AG04449 (cell line): ENCODE results near the gene ACADVL.

Experiments
- CTCF ChIA-PET: fragments of 350-600 bp; formaldehyde crosslinking; extraction: SDS; loops from one replicate; lab custom pipeline; 2021; ENCODE audit warnings: antibody characterized with exemption; lab: Yijun Ruan, JAX
- POLR2A ChIA-PET: fragments of 400-600, 350-600 bp; formaldehyde crosslinking; extraction: SDS; loops from one replicate; lab custom pipeline; 2020; ENCODE audit warnings: antibody characterized with exemption, inconsistent platforms; lab: Yijun Ruan, JAX
- DNase-seq: peaks from one replicate; pipeline ENCODE4 v3.0.0-alpha.2; 2010; ENCODE audit warnings: low read depth, low spot score
- H3K4me3 ChIP-seq: 2 replicates; pipeline ENCODE4 v1.5.1; 2011; ENCODE audit warnings: low read depth, mild to moderate bottlenecking, control low read depth, low read length
- CTCF ChIP-seq: IDR thresholded peaks from one replicate; pipeline ENCODE4 v1.5.1; 2011; ENCODE audit warnings: mild to moderate bottlenecking, moderate library complexity, low read length, control low read depth, inconsistent platforms; ENCODE audit not compliant: insufficient read depth; ENCODE audit errors: missing control alignments

The ACADVL gene

DNA sequence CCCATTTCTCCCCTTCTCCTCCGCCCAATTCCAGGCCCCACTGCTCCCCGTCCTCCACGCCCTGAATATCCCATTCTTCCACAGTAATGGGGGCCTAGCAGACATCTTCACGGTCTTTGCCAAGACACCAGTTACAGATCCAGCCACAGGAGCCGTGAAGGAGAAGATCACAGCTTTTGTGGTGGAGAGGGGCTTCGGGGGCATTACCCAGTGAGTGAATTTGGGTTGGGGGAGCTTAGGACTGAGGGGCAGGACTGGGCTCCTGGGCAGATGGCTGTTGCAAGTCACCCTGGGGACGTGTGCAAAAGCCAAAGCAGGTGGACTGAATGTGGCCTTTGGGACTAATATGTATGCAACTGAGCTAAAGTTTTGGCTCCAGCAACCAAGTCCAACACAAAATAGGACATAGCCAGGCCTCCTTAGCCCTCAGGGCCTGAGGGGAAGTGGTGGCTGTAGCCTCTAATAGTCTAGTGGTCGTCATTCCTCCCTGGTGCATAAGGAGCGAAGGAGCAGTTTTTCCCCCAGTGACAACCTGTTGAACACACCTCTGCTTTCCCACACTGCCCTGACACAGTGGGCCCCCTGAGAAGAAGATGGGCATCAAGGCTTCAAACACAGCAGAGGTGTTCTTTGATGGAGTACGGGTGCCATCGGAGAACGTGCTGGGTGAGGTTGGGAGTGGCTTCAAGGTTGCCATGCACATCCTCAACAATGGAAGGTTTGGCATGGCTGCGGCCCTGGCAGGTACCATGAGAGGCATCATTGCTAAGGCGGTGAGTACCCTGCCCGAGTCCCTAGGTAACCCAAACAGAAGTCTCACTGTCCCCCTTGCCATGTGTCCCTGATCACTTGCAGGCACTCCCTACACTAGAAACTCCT lies 2.6 kb downstream of the ACADVL start:
- no peak for TF ChIP-seq CTCF
- DNase-seq = no peak
- H3K4me3 ChIP-seq = no peak overlapping the region
- ChIA-PET POLR2A (interaction anchor here (1.2 to 6.6 kb wide), 2 partner anchors 11 to 17 kb away, joined by 4 to 82 read pairs; partner anchors contain the start of genes DVL2 and PHF23), CTCF (interaction anchor here (1.1 to 4.6 kb wide), 4 partner anchors 8 to 177 kb away, joined by 4 to 37 read pairs (median 5); no protein-coding TSS in a partner anchor)

DNA sequence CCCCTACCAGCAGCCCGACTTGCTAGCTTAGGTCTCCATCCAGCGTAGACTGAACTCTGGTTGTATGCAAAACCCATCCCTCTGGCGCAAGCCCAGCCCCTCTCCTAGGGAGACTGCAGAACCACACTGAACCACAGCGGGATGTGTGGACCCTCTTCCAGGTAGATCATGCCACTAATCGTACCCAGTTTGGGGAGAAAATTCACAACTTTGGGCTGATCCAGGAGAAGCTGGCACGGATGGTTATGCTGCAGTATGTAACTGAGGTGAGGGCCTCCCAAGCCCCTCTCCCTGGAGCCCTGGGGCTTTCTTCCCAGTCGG lies 3.2 kb downstream of the ACADVL start:
- TF ChIP-seq CTCF = no peak
- DNase-seq = no peak
- ChIA-PET POLR2A (interaction anchor here (0.6 to 6.6 kb wide), 2 partner anchors 10 to 43 kb away, joined by 3 to 82 read pairs; partner anchors contain the start of gene DVL2), CTCF (interaction anchor here (1.4 to 4.6 kb wide), 2 partner anchors 74 to 177 kb away, joined by 6 to 37 read pairs; no protein-coding TSS in a partner anchor)
- H3K4me3 ChIP-seq = no peak overlapping the region

GRCh38 chr17:7223375-7223774 lies 3.6 kb downstream of the ACADVL start:
- no peak for DNase-seq
- no peak overlapping the region for H3K4me3 ChIP-seq
- CTCF ChIA-PET = no interaction called here
- POLR2A ChIA-PET = interaction anchor here (0.6 to 6.6 kb wide), 2 partner anchors 10 to 43 kb away, joined by 3 to 82 read pairs; partner anchors contain the start of gene DVL2
- no peak for TF ChIP-seq CTCF

- no peak for TF ChIP-seq CTCF
- ChIA-PET POLR2A (interaction anchor here (6.6 kb wide), 1 partner anchor 9 kb away, joined by 82 read pairs; the partner anchor contains the start of gene DVL2), CTCF (interaction anchor here (0.8 to 1.9 kb wide), 3 partner anchors 8 to 18 kb away, joined by 3 to 4 read pairs (median 4); partner anchors contain the start of gene GABARAP)
- no peak overlapping the region for H3K4me3 ChIP-seq
- DNase-seq = no peak
These were observed 4.4 kb downstream of the ACADVL start for GRCh38 chr17:7224110-7224509.

DNA sequence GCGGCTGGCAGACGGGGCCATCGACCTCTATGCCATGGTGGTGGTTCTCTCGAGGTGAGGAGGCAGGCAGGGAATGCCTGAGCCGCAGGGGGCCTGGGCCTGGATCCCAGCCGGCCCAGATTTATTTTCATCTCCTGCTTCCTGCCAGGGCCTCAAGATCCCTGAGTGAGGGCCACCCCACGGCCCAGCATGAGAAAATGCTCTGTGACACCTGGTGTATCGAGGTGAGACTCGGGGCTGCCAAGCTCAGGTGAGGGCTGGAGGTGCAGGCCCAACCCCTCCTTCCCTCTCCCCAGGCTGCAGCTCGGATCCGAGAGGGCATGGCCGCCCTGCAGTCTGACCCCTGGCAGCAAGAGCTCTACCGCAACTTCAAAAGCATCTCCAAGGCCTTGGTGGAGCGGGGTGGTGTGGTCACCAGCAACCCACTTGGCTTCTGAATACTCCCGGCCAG lies 4.9 kb downstream of the ACADVL start:
- ChIA-PET CTCF (interaction anchor here (1.3 to 1.9 kb wide), 2 partner anchors 9 to 10 kb away, joined by 4 read pairs; no protein-coding TSS in a partner anchor), POLR2A (interaction anchor here (0.7 to 6.6 kb wide), 2 partner anchors 8 to 9 kb away, joined by 4 to 82 read pairs; partner anchors contain the start of gene DVL2)
- TF ChIP-seq CTCF = no peak

More for the DNA sequence above, 4.9 kb downstream of the ACADVL start:
- no peak for DNase-seq
- no peak overlapping the region for H3K4me3 ChIP-seq
